K562 (cell line): ENCODE data around the gene BHMT2. TPM values are rescaled to one million over a fixed set of nuclear protein-coding genes. Genes with fewer than 3 reads are reported as not detected.

Experiments used
- ATAC-seq: fragments of 200-7000 bp; cut with Tn5 transposase; 3 replicates; pipeline ENCODE4 v1.9.1; 2020; ENCODE audit warnings: moderate library complexity
- BruUV-seq: library from RNA; stranded (reverse); fragments of 400-500 nt; replicated peaks from 2 replicates; lab custom pipeline; 2021; lab: Mats Ljungman, UMichigan
- CTCF ChIA-PET: fragments of 300-600 bp; formaldehyde crosslinking; extraction: SDS; loops from one replicate; lab custom pipeline; 2021; ENCODE audit warnings: low intra/inter-chr PET ratio; lab: Yijun Ruan, JAX
- POLR2A ChIA-PET: fragments of 300-600, 350-650 bp; sonication (Branson Sonifier 250); formaldehyde crosslinking; extraction: SDS; loops from one replicate; lab custom pipeline; 2021; ENCODE audit warnings: antibody characterized with exemption, inconsistent platforms; lab: Yijun Ruan, JAX
- DNase-seq, 4 experiments: peaks; one replicate each; pipeline versions ENCODE4 v3.0.0 to v3.0.0-alpha.2; 2011 to 2018; ENCODE audit warnings: low spot score in 3 of 4, mixed read lengths in 3 of 4; ENCODE audit errors: extremely low read depth in 1 of 4
- FAIRE-seq: peaks from 2 replicates; lab custom pipeline; 2011; peaks lifted over from hg19 to GRCh38; lab: Jason Lieb, UNC
- H2AFZ ChIP-seq: 2 replicates; pipeline ENCODE4 v1.6.0; 2011; ENCODE audit warnings: low read depth, low read length, control low read depth, inconsistent platforms
- H3K27ac ChIP-seq: fragments of 200-600 bp; 3 replicates; pipeline ENCODE4 v1.8.0; 2011; ENCODE audit warnings: low read depth, mild to moderate bottlenecking, control low read depth, inconsistent platforms, low read length, moderate library complexity, mixed read lengths; ENCODE audit errors: extremely low read depth
- H3K27me3 ChIP-seq, 2 experiments: fragments of 300-600 bp in 1 of 2; 2 replicates in 1 of 2; 3 replicates in 1 of 2; pipeline versions ENCODE4 v1.6.0 to v1.8.0; 2011; ENCODE audit warnings: inconsistent platforms in 2 of 2, low read length in 2 of 2, mild to moderate bottlenecking in 1 of 2, mixed read lengths in 1 of 2, moderate library complexity in 1 of 2; ENCODE audit not compliant: control insufficient read depth in 2 of 2, insufficient read depth in 2 of 2
- H3K36me3 ChIP-seq: fragments of 300-600 bp; 3 replicates; pipeline ENCODE4 v1.8.0; 2011; ENCODE audit warnings: mild to moderate bottlenecking, low read length, inconsistent platforms; ENCODE audit not compliant: control insufficient read depth, insufficient read depth
- H3K4me1 ChIP-seq, 2 experiments: fragments of 200-600 bp in 1 of 2; replicated peaks in 1 of 2; 2 replicates in 1 of 2; 3 replicates in 1 of 2; pipeline versions ENCODE4 v1.5.1 to v1.8.0; 2011; ENCODE audit warnings: inconsistent platforms in 2 of 2, low read length in 2 of 2, mild to moderate bottlenecking in 1 of 2, mixed read lengths in 1 of 2, moderate library complexity in 1 of 2; ENCODE audit not compliant: control insufficient read depth in 2 of 2, insufficient read depth in 2 of 2
- H3K4me2 ChIP-seq: 2 replicates; pipeline ENCODE4 v1.6.1; 2011; ENCODE audit warnings: low read length, control low read depth, inconsistent platforms, mixed read lengths; ENCODE audit not compliant: insufficient read depth
- H3K4me3 ChIP-seq: fragments of 200-600 bp; sonication (generic), shearing (Covaris generic); 2 replicates; pipeline ENCODE4 v1.5.1; 2016; ENCODE audit warnings: control low read depth, inconsistent platforms
- H3K79me2 ChIP-seq: fragments of 200-600 bp; 3 replicates; pipeline ENCODE4 v1.8.0; 2011; ENCODE audit warnings: low read length, inconsistent platforms; ENCODE audit not compliant: control insufficient read depth, insufficient read depth
- H3K9ac ChIP-seq, 2 experiments: 2 replicates each; pipeline versions ENCODE4 v1.6.0 to v1.6.1; 2011; ENCODE audit warnings: low read depth in 2 of 2, low read length in 2 of 2, control low read depth in 1 of 2, inconsistent platforms in 1 of 2, mild to moderate bottlenecking in 1 of 2, mixed read lengths in 1 of 2; ENCODE audit not compliant: insufficient read depth in 1 of 2
- H3K9me1 ChIP-seq: one replicate; pipeline ENCODE4 v1.6.0; 2011; ENCODE audit warnings: inconsistent platforms, mild to moderate bottlenecking, low read length, moderate library complexity; ENCODE audit not compliant: control insufficient read depth, insufficient read depth
- H3K9me3 ChIP-seq: replicated peaks from 2 replicates; pipeline ENCODE4 v1.5.1; 2011; ENCODE audit warnings: low read depth, low read length, inconsistent platforms; ENCODE audit not compliant: control insufficient read depth, insufficient read depth
- H4K20me1 ChIP-seq: replicated peaks from 2 replicates; pipeline ENCODE4 v1.6.1; 2011; ENCODE audit warnings: low read length, inconsistent platforms, mixed read lengths; ENCODE audit not compliant: control insufficient read depth, insufficient read depth
- ARID1B ChIP-seq: fragments of 450-650 bp; IDR thresholded peaks from 2 replicates; pipeline ENCODE4 v1.6.1; 2016; ENCODE audit warnings: antibody characterized with exemption, mild to moderate bottlenecking, inconsistent platforms
- CBFA2T2 ChIP-seq: fragments of 450-650 bp; conservative IDR thresholded peaks from 2 replicates; pipeline ENCODE4 v1.6.1; 2017; ENCODE audit warnings: mild to moderate bottlenecking
- CEBPB ChIP-seq: fragments of 450-650 bp; IDR thresholded peaks from 2 replicates; pipeline ENCODE4 v1.6.1; 2016; ENCODE audit warnings: missing genetic modification characterization, missing compliant biosample characterization
- CEBPG ChIP-seq, 3 experiments: fragments of 200-800 bp in 1 of 3; sonication (Bioruptor generic) in 1 of 3; sonication (generic) in 1 of 3; formaldehyde crosslinking in 1 of 3; IDR thresholded peaks in 2 of 3; conservative IDR thresholded peaks in 1 of 3; 2 replicates each; pipeline versions ENCODE4 v1.6.1 to v1.8.0; 2016 to 2022; ENCODE audit warnings: missing compliant biosample characterization in 2 of 3, missing genetic modification characterization in 2 of 3, mild to moderate bottlenecking in 1 of 3, missing genetic modification reagents in 1 of 3
- CTBP1 ChIP-seq: fragments of 450-650 bp; IDR thresholded peaks from 2 replicates; pipeline ENCODE4 v1.6.1; 2016; ENCODE audit warnings: borderline replicate concordance
- MBD2 ChIP-seq: sonication (generic); IDR thresholded peaks from 2 replicates; pipeline ENCODE4 v1.6.1; 2016; ENCODE audit warnings: low read depth, borderline replicate concordance
- NEUROD1 ChIP-seq: fragments of 150-350 bp; IDR thresholded peaks from 2 replicates; pipeline ENCODE4 v1.6.1; 2014; ENCODE audit warnings: borderline replicate concordance, low read length, low read depth; ENCODE audit not compliant: partially characterized antibody
- SMAD3 ChIP-seq: fragments of 450-650 bp; formaldehyde crosslinking; conservative IDR thresholded peaks from 2 replicates; pipeline ENCODE4 v1.4.0; 2020; ENCODE audit warnings: mild to moderate bottlenecking
- TAF15 ChIP-seq: fragments of 200-400 bp; formaldehyde crosslinking; IDR thresholded peaks from 2 replicates; pipeline ENCODE4 v1.6.1; 2017; ENCODE audit warnings: mild to moderate bottlenecking, low read depth, low read length, moderate library complexity
- TAF7 ChIP-seq: fragments of 450-650 bp; IDR thresholded peaks from 2 replicates; pipeline ENCODE4 v1.6.1; 2016; ENCODE audit warnings: missing genetic modification characterization, missing compliant biosample characterization
- TAL1 ChIP-seq: fragments of 450-650 bp; IDR thresholded peaks from 2 replicates; pipeline ENCODE4 v1.6.1; 2016; ENCODE audit warnings: mild to moderate bottlenecking
- TFAP4 ChIP-seq: sonication (generic); formaldehyde crosslinking; IDR thresholded peaks from 2 replicates; pipeline ENCODE4 v1.8.0; 2022; ENCODE audit warnings: missing genetic modification reagents, mild to moderate bottlenecking, moderate library complexity, borderline replicate concordance
- ZFX ChIP-seq: sonication (generic); formaldehyde crosslinking; IDR thresholded peaks from 2 replicates; pipeline ENCODE4 v1.8.0; 2022; ENCODE audit warnings: mild to moderate bottlenecking, missing genetic modification reagents, moderate library complexity
- WGBS: fragments of 100-300 bp; shearing (Covaris generic); methylation state at CpG from one replicate; pipeline ENCODE4 v1.1.6; 2016; ENCODE audit warnings: low coverage, mixed read lengths; ENCODE audit not compliant: insufficient coverage; ENCODE audit errors: missing lambda C conversion rate; 5-methylcytosine and 5-hydroxymethylcytosine counted together
- in situ Hi-C: fragments of 300-500 bp; cut with MboI; formaldehyde crosslinking; loops from 4 replicates; pipeline ENCODE4 v1.15.0; 2018; ENCODE audit warnings: inconsistent platforms, mixed read lengths
- intact Hi-C: fragments of 100-400 bp; cut with micrococcal nuclease; formaldehyde crosslinking; loops from 2 replicates; pipeline ENCODE4 v1.14.2; 2022
- polyA plus RNA-seq, 8 experiments: library from polyadenylated mRNA; depleted of rRNA in 4 of 8; stranded (reverse) in 5 of 8; unstranded in 3 of 8; fragments of >200 nt; fragmentation: Nextera tagmentation in 2 of 8; fragmentation: Illumina TruSeq in 1 of 8; extraction: Ambion mirVana in 2 of 8; extraction: Trizol in 1 of 8; gene quantifications; 2 replicates each; pipeline versions ENCODE4 v1.2.1 to v1.2.3, GENCODE V29; 2011 to 2014; ENCODE audit warnings: inconsistent platforms in 1 of 8, missing spikeins in 1 of 8
- total RNA-seq, 7 experiments: library from RNA; depleted of rRNA in 6 of 7; stranded (reverse); fragments of >200 nt in 6 of 7; fragmentation: Illumina TruSeq in 2 of 7; extraction: Trizol in 2 of 7; gene quantifications; 2 replicates each; pipeline versions ENCODE4 v1.2.1 to v1.2.3, GENCODE V29; 2011 to 2021; ENCODE audit warnings: low replicate concordance in 1 of 7
- TF ChIP-seq, protein P1 (sequence below): sonication (generic); formaldehyde crosslinking; IDR thresholded peaks from 2 replicates; pipeline ENCODE4 v1.8.1; 2022; ENCODE audit warnings: missing genetic modification reagents
- TF ChIP-seq, protein P2 (sequence below): sonication (generic); IDR thresholded peaks from 2 replicates; pipeline ENCODE4 v1.6.1; 2016

The BHMT2 gene
- total and polyA plus RNA-seq, 9 of the 15 experiments (the other 6 are each of a cell fraction or from before 2014, with no cell fraction given) = not detected

GRCh38 chr5:79093762-79094161 is 24.2 kb downstream of the BHMT2 start (continued):
- TF ChIP-seq, protein P1, sequence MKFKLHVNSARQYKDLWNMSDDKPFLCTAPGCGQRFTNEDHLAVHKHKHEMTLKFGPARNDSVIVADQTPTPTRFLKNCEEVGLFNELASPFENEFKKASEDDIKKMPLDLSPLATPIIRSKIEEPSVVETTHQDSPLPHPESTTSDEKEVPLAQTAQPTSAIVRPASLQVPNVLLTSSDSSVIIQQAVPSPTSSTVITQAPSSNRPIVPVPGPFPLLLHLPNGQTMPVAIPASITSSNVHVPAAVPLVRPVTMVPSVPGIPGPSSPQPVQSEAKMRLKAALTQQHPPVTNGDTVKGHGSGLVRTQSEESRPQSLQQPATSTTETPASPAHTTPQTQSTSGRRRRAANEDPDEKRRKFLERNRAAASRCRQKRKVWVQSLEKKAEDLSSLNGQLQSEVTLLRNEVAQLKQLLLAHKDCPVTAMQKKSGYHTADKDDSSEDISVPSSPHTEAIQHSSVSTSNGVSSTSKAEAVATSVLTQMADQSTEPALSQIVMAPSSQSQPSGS (CRISPR knock-in tag) = no peak
- TF ChIP-seq ARID1B (peak; percentile 34; the same call in 1 of the 2 replicates), SMAD3 (peak; percentile 54; the same call in 1 of the 2 replicates), ZFX (CRISPR knock-in tag) (no peak), CBFA2T2 (peak; percentile 14; the same call in 1 of the 2 replicates), TAL1 (peak; percentile 49), MBD2 (no peak)

GRCh38 chr5:79105868-79106267 is 36.3 kb downstream of the BHMT2 start:
- TF ChIP-seq, protein P2, sequence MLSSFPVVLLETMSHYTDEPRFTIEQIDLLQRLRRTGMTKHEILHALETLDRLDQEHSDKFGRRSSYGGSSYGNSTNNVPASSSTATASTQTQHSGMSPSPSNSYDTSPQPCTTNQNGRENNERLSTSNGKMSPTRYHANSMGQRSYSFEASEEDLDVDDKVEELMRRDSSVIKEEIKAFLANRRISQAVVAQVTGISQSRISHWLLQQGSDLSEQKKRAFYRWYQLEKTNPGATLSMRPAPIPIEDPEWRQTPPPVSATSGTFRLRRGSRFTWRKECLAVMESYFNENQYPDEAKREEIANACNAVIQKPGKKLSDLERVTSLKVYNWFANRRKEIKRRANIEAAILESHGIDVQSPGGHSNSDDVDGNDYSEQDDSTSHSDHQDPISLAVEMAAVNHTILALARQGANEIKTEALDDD = peak; percentile 58; the same call in 1 of the 2 replicates
- TF ChIP-seq CEBPG (CRISPR knock-in tag; IDR thresholded peaks at IDR 0.05) (no peak), CEBPG (tag; conservative IDR thresholded peaks at IDR 0.05 in 1 of 2, IDR thresholded peaks at IDR 0.05 in 1 of 2) (no peak), TAF7 (no peak), CEBPB (tag) (no peak), TFAP4 (no peak), CTBP1 (no peak), NEUROD1 (no peak), TAF15 (no peak)
- ChIA-PET CTCF (no interaction called here), POLR2A (interaction anchor here (0.6 to 0.8 kb wide), 3 partner anchors 20 to 1525 kb away, joined by 3 read pairs; no protein-coding TSS in a partner anchor)
- no peaks in the 10 kb centered on the region for H4K20me1 ChIP-seq
- intact Hi-C loops (no loop called here), in situ Hi-C loops (no loop called here)
- peaks cover 14 to 23% of the 10 kb centered on the region in 2 experiments for H3K27me3 ChIP-seq
- FAIRE-seq (no peak), ATAC-seq (no peak), DNase-seq (peak in 3 of 4 experiments; percentile 16 to 27 (median 21))
- no peaks in the 10 kb centered on the region for H3K79me2 ChIP-seq
- WGBS = 0% methylated on average over 2 of the region's 2 CpGs
- no peak overlapping the region for H3K4me3 ChIP-seq
- no peak overlapping the region for H2AFZ ChIP-seq
- no peak overlapping the region for H3K9ac ChIP-seq
- no peaks in the 10 kb centered on the region for H3K9me3 ChIP-seq
- no peaks in the 10 kb centered on the region for H3K9me1 ChIP-seq
- no peak overlapping the region for H3K27ac ChIP-seq
- no TSS peak for BruUV-seq
- H3K36me3 ChIP-seq = no peaks in the 10 kb centered on the region
- no peaks in the 10 kb centered on the region; a peak in 1 of 5 replicates for H3K4me1 ChIP-seq
- no peak overlapping the region for H3K4me2 ChIP-seq
